Endometrium (tissue), 2 donors: ENCODE measurements around the gene TOLLIP.

Source experiments
- FAIRE-seq: peaks from 2 replicates; lab custom pipeline; 2012; peaks lifted over from hg19 to GRCh38; lab: Jason Lieb, UNC
- donor health status: control.
- donor health status: control.

The TOLLIP gene

DNA sequence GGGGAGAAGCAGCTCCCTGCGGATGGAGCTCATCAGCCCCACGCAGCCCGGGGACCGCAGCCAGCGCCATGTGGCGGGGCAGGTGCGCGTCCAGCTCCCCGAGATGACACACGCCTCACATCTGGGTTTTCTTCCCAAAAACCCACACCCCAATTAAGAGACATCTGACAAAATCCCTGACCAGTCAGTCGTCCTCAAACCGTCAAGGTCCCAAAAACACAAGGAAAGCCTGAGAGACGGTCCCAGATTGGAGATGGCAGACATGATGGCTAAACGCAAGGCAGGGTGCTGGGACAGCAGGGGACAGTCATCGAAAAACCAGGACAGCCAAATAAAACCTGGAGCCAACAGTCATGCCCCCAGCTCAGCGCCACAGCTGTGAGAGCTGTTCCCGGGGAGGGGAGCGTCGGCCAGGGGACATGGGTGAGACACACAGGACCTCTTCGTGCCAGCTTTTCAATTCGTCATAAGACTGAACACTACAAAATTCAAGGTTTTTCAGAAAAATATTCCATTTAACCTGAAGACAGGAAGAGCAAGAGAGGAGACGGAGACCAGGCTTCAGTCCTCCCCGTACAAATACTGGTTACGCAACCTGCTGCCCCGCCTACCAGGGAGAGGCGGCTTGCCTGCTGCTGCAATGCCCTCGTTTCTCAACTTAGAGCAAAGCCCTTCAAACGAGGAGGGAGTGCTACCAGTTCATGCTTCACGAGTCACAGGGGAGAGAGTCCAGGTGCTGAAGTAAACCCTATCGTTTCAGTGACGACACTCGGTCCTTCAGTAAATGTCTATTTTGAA lies 10.5 kb downstream of the TOLLIP start:
- FAIRE-seq, result no peak

DNA sequence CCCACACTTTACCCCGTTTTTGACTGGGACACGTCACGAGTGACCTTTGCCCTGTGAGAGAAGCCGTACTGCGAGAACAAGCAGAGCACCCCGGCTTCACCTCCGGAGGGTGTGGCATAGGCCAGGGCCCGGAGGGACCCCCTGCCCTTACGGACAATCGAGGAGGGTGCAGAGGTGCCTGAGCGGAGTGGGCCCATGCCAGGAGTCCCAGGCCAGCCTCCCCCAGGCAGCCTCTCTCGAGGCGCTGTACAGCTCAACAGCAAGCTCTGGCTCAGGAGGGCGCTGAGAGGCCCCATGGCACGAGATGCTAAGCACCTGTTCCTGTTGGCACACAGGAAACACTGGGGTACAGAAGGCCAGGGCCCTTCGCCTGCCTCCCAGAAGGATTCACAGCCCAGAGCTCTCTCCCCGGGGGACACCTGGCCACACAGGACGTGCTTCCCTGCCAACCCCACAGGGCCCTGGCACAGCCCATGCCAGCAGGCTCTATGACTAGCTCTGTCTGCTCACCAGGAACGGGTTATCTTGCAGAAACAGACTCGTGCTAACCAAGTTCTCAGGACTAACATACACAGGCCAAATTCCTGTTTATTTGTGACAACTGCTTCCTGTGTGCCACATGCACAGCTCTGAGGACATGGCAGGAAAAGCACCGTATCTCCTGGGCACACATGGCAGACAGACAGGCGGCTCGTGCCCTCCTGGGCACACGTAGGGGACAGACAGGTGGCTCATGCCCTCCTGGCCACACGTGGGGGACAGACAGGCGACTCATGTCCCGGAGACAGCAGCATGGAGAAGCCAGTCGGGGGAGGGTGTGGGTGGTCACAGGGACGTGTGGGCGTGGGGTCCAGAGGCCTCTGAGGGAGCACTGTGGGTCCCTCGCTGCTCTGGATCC lies 11.6 kb downstream of the TOLLIP start:
- no peak for FAIRE-seq

DNA sequence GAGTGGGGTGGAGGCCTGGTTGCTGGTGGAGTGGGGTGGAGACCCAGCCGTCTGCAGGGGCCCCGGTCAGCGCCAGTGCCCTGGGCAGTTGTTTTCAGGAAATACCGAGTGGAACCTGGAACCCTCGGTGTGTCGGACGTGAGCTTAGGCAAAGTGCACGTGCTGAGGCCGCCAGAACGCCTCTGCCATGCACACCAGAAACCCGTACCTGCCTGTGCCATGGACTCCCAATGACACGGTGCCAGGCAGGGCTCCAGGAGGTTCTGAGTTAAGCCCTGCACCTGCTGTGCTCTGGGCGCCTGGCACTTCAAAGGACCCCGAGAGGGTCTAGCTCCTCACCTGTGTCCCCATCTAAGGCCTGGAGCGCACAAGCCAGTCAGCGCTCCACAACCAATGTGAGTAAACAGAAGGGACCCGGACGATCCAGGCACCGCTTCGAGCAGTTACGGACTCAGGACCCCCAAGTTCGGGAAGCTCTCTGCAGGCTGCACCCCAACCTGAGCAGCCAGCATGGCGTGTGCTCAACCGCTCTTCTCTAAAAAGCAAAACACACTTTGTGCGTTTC lies 12.3 kb downstream of the TOLLIP start:
- no peak for FAIRE-seq

DNA sequence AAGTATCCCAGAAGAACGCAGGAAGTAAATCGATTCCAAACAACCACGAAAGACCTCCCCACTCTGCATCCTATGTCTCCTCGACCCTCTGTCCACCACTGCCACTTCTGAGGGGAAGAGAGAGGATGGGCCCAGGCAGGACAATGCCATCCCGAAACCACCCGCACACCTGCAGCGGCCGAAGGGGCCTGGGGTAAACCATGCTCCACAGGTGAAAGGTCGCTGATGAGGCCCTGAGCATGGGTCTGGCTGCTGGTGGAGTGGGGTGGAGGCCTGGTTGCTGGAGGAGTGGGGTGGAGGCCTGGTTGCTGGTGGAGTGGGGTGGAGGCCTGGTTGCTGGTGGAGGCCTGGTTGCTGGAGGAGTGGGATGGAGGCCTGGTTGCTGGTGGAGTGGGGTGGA lies 13.1 kb downstream of the TOLLIP start:
- no peak for FAIRE-seq

GRCh38 chr11:1295591-1295990 lies 13.8 kb downstream of the TOLLIP start:
- no peak for FAIRE-seq

DNA sequence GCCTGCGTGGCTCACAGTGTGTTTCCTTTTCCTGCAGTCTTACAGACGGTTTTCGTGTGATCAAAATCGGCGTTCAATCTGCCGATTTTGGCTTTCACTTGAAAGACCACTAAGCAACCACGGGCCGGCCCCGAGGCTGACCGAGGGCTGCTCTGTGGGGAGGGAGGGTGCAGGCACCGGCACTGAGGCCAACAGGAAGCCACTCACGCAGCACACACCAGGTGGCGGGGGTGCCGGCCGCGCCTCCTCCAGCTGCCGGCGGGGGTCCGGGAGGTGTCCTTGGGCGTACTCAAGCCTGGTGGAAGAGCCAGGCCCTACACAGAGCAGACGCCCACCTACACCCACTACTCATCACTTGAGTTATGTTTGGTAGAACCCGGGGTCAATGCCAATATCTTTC lies 14.3 kb downstream of the TOLLIP start:
- no peak for FAIRE-seq

DNA sequence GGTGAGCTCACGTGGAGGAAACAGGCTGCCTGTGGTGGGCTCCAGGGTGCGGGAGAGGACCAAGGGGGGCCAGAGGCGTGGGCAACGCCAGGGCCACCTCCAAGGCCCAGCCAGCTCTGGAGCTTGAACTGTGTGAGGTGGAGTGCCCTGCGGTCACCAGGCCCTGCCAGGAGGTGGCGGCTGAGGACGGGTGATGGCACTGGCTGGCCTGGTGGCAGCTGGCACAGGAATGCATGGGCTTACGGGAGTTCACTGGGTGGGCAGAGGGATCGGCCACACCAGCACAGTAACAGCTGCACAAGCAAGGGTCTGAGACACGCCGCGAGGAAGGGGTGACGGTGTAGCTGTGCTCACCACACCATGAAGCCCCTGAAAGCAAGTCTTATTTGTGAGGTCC lies 15.8 kb downstream of the TOLLIP start:
- no peak for FAIRE-seq

- no peak for FAIRE-seq
Measured at GRCh38 chr11:1292644-1293618, 16.5 kb downstream of the TOLLIP start.

DNA sequence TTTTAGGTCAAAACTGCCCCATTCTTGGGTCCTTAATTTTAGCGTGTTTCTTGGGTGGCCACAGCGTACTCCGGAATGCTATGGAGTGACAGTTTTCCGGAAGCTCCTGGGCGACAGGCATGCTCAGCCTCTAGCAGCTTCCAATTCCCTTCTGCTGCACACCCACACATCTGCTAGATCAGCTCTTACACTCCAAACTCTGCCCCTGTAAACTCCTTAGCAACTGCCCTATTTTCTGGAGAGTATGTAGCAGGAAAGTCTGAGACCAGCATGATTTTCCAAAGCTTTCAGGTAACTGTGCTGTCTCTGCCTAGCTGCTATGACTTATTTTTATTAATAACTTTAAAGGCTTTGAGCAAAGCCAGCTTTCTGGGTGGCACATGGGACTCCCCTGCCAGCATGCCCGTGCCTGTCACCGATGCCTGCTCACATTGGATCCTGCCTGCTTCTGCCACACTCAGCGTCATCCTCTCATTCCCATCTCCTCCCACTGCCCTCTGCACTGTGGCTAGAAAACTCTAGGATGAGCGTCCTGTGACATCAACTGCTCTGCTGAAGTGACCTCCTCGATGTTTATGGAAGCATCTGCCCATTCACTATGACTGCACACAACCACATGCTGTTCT lies 17.3 kb downstream of the TOLLIP start:
- no peak for FAIRE-seq

GRCh38 chr11:1291295-1292017 lies 18.0 kb downstream of the TOLLIP start:
- no peak for FAIRE-seq

- FAIRE-seq, result no peak
Measured at GRCh38 chr11:1290052-1291040, 19.1 kb downstream of the TOLLIP start.

- no peak for FAIRE-seq
Measured at GRCh38 chr11:1289211-1289935, 20.1 kb downstream of the TOLLIP start.

- no peak for FAIRE-seq
Measured at GRCh38 chr11:1288426-1289151, 20.8 kb downstream of the TOLLIP start.

DNA sequence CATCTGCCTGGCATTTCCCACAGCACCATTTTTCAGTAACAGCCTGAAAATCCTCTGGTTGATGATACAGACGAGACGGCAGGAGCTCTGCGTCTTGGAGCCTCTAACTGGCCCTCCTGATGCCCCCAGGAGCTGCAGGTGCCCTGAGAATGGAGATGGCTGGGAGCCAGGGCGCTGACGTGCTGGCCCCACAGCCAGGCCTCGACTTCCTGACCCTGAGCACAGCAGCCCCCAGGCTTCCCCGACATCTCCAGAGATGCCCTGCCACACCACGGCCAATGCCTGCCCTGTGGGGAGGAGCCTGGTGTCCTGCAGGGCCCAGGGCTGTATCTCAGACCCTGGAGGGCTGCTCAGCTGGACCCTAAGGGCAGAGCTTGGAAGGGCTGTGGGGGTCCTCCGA lies 21.5 kb downstream of the TOLLIP start:
- no peak for FAIRE-seq

DNA sequence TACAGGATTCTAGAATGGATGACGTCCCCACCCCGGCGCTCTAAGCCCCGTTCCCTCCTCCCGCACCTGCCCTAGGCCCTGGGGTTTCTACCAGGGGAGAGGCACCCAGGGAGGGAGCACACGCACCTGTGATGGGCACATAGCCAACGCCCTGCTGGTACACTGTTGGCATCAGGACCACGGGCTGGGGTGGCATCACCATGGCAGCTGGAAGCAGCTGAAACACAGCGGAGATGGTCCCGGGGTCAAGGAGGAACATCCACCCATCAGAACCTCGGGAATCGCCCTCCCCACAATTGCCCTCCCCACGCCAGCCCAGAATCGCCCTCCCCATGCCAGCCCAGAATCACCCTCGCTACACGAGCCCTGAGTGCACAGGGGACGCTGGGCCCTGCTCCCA lies 23.6 kb downstream of the TOLLIP start:
- FAIRE-seq, result no peak

DNA sequence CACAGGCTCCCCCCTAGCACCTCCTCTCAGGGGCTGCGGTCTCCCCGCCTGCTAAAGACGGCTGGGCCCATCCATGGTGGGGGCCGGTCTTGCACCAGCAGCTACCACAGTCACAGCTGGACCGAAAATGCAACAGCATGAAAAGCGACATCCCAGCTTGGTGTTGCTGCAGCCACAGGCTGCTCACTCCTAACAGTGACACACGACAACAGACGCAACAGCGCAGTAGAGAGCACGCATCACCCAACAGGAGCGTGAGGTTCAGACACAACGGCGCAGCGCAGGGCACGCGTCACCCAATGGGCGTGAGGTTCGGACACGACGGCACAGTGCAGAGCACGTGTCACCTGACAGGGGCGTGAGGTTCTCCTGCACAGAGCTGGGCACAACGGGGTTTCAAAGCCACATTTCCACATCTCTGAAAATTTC lies 24.1 kb downstream of the TOLLIP start:
- FAIRE-seq, result no peak

- no peak for FAIRE-seq
Measured at GRCh38 chr11:1283906-1284305, 25.5 kb downstream of the TOLLIP start.

- FAIRE-seq, result no peak
Measured at GRCh38 chr11:1283091-1283511, 26.3 kb downstream of the TOLLIP start.
